ENCODE measurements around the gene KHSRP.

GRCh38 chr19:6446452-6446851, 21.8 kb upstream of the KHSRP start:
- TF ChIP-seq CTCF (conservative IDR thresholded peaks at IDR 0.05; ENCODE audit: low read length) (no peak), EZH2phosphoT487 (IDR thresholded peaks at IDR 0.05; ENCODE audit: borderline replicate concordance) (no peak)
